HEK293 (cell line): ENCODE results near the gene CNMD.

Experiments
- KLF16 ChIP-seq: fragments of 450-650 bp; formaldehyde crosslinking; IDR thresholded peaks from 2 replicates; pipeline ENCODE4 v1.5.1; 2017; ENCODE audit warnings: missing biosample characterization, missing genetic modification characterization
- TCF7L2 ChIP-seq: IDR thresholded peaks from 2 replicates; pipeline ENCODE4 v1.6.1; 2011; ENCODE audit warnings: low read depth, mild to moderate bottlenecking, inconsistent platforms, low read length, moderate library complexity, borderline replicate concordance
- ZNF426 ChIP-seq: fragments of 450-650 bp; formaldehyde crosslinking; IDR thresholded peaks from 2 replicates; pipeline ENCODE4 v1.5.1; 2017; ENCODE audit warnings: missing biosample characterization, missing genetic modification characterization, mild to moderate bottlenecking, inconsistent platforms, moderate library complexity
- ZSCAN30 ChIP-seq: fragments of 450-650 bp; IDR thresholded peaks from 2 replicates; pipeline ENCODE4 v1.5.1; 2018; ENCODE audit warnings: missing biosample characterization, mild to moderate bottlenecking, missing genetic modification characterization, moderate library complexity
- TF ChIP-seq, protein P1 (sequence below): fragments of 450-650 bp; formaldehyde crosslinking; IDR thresholded peaks from 2 replicates; pipeline ENCODE4 v1.5.1; 2016; ENCODE audit warnings: missing biosample characterization, missing genetic modification characterization

DNA sequence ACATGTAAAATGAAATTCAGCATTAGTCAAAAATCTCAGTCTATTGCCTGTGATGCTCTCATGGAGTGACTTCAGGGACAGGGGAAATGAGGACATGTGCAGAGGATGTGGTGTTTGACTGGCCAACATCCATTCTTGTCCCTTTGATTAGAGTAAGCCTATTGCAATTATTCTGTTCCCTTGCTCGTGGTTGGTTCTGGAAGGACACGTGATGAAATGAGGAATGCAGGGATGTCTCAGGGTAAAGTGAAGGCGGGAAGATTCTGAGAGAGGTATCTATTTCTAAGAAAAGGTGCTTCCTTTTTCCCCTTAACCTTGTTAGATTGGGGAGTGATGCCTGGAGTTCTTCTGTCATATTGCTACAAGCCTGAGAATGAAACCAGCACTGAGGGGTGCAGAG is 37.1 kb upstream of the CNMD start:
- TF ChIP-seq, protein P1, sequence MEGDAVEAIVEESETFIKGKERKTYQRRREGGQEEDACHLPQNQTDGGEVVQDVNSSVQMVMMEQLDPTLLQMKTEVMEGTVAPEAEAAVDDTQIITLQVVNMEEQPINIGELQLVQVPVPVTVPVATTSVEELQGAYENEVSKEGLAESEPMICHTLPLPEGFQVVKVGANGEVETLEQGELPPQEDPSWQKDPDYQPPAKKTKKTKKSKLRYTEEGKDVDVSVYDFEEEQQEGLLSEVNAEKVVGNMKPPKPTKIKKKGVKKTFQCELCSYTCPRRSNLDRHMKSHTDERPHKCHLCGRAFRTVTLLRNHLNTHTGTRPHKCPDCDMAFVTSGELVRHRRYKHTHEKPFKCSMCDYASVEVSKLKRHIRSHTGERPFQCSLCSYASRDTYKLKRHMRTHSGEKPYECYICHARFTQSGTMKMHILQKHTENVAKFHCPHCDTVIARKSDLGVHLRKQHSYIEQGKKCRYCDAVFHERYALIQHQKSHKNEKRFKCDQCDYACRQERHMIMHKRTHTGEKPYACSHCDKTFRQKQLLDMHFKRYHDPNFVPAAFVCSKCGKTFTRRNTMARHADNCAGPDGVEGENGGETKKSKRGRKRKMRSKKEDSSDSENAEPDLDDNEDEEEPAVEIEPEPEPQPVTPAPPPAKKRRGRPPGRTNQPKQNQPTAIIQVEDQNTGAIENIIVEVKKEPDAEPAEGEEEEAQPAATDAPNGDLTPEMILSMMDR (tag by site-specific recombination), result no peak
- TF ChIP-seq ZNF426 (tag by site-specific recombination), result no peak
- no peak for TF ChIP-seq KLF16
- TF ChIP-seq ZSCAN30, result no peak
- TF ChIP-seq TCF7L2, result no peak
